ENCODE measurements around the gene MAP2K3.
"Not testable (repeated sequence)": the region's sequence is repeated elsewhere in the genome, so short reads cannot be mapped to it uniquely, and the experiment has no call there.

Gene MAP2K3

DNA sequence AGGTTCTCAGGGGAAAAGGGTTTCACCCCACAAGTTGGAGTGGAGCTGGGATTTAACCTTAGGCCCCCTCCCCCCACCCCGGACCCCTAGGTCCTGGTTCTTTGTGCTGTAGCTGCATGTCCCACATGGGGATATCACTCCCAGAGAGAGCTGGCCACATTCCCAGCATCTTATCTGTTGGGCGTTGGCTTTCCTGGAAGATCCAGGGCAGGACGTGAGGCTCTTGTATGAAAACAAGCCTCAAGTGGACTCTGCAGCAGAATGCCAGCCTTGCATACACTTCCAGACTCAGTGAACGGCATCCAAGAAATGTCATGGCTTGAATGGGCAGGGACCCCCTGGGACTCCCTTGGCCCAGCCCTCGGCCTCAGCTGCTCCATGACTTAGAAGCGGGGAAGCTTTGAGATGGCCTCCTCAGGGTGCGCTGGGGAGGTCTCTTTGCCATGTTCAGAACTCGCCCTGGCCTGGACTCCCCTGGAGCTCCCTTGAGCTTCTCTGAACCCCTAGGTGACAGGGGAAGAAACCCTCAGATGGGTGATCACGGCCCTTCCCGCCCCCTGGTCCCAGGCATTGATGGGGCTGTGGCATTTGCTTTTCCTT, 62.2 kb downstream of the MAP2K3 start:
- CTCF ChIA-PET; H3K9me3 ChIP-seq (ENCODE audit: control insufficient read depth, insufficient read depth, low read depth, low read length); POLR2A ChIA-PET; H3K4me1 ChIP-seq (ENCODE audit: control insufficient read depth, insufficient read depth, low read length); H3K27ac ChIP-seq (ENCODE audit: extremely low read depth, low read depth, low read length); H3K36me3 ChIP-seq (ENCODE audit: control insufficient read depth in 2 of 2, insufficient read depth in 1 of 2, low read length in 2 of 2); H3K4me3 ChIP-seq (ENCODE audit: low read depth, low read length): not testable (repeated sequence)
- peak; percentile 69 for TF ChIP-seq GLIS1 (tag by site-specific recombination; IDR thresholded peaks at IDR 0.05)

DNA sequence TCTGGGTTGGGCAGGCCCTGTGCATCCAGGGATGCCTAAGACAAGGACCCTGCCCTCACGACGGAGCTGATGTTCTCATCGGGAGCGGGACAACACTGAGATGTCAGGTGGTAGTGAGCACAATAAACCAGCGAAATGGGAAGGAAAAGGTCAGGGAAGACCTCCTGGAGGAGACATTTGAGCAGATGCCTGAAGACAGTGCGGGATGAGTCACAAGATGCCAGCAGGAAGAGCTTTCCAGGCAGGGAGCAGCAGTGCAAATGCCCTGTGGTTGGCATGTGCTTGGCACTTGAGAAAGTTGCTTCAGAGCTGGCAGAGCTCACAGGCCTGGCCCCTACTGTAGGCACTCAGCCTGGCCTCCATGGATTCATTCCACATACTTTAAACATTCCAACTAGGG, 63.1 kb downstream of the MAP2K3 start:
- peak; percentile 79 for TF ChIP-seq ZNF623 (tag by site-specific recombination; IDR thresholded peaks at IDR 0.05)
- H3K36me3 ChIP-seq (ENCODE audit: control insufficient read depth in 2 of 2, insufficient read depth in 1 of 2, low read length in 2 of 2); H3K4me1 ChIP-seq (ENCODE audit: control insufficient read depth, insufficient read depth, low read length); H3K27ac ChIP-seq (ENCODE audit: extremely low read depth, low read depth, low read length); POLR2A ChIA-PET; H3K9me3 ChIP-seq (ENCODE audit: control insufficient read depth, insufficient read depth, low read depth, low read length); H3K4me3 ChIP-seq (ENCODE audit: low read depth, low read length): not testable (repeated sequence)
- CTCF ChIA-PET, result interaction anchor here (0.6 kb wide), 1 partner anchor 69 kb away, joined by 3 read pairs; no protein-coding TSS in a partner anchor

DNA sequence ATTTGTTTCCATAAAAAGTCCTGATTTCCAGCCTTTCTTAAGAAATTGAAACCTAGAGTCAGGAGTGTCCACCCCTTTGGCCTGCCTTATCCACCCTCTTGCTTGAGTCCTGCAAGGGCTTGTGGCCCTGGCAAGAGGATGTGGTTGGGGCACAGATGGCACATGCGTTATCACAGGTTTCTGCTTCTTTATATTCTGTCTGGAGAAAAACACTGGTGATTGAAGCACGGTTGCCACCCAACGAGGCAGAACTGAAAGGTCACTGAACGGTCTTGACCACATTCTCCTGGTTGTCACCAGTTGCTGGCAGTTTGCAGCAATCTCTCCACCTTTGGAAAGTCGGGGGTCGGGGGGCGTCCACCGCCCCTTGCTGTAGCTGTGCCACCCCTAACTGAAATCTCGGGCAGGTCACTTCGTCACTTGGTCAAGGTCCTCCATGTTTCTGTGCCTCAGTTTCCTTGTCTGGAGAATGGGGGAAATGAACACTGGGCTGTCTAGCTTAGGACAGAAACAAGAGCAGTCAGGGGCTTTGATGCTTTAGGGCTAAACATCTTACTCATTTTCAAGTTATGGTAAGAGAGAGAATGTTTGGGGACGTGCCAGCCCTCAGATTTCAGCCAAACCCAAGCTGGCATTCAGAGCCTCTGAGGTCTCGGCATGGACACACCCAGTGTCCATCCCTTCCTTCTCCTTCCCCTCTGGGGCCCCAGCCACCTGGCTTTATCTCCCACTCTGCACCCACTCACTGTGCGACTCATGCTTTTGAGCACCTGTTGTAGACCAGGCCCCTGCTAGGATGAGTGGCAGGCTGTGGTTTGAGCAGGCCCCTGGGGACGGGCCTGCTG, 63.8 kb downstream of the MAP2K3 start:
- POLR2A ChIA-PET; H3K27ac ChIP-seq (ENCODE audit: extremely low read depth, low read depth, low read length); H3K4me1 ChIP-seq (ENCODE audit: control insufficient read depth, insufficient read depth, low read length); H3K9me3 ChIP-seq (ENCODE audit: control insufficient read depth, insufficient read depth, low read depth, low read length); H3K4me3 ChIP-seq (ENCODE audit: low read depth, low read length); H3K36me3 ChIP-seq (ENCODE audit: control insufficient read depth in 2 of 2, insufficient read depth in 1 of 2, low read length in 2 of 2): not testable (repeated sequence)
- CTCF ChIA-PET, result interaction anchor here (0.6 kb wide), 1 partner anchor 70 kb away, joined by 3 read pairs; no protein-coding TSS in a partner anchor

DNA sequence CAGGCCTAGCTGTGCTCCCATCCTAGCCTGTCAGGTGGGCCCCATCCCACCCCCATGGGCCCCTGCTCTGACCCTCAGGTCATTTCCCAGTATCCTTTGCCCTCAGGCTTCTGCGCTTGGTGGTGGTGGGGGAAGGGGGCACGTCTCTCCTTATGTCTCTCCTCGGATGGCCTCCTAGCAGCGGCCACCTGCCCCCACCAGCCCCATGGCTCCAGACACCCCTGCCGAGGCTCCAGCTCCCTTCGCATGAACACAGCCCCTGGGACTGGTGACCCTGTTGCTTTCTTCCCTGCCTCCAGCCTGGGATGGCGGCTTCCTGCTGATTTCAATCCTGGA, 64.4 kb downstream of the MAP2K3 start:
- H3K27ac ChIP-seq (ENCODE audit: extremely low read depth, low read depth, low read length); H3K9me3 ChIP-seq (ENCODE audit: control insufficient read depth, insufficient read depth, low read depth, low read length); POLR2A ChIA-PET; CTCF ChIA-PET; H3K4me3 ChIP-seq (ENCODE audit: low read depth, low read length); H3K4me1 ChIP-seq (ENCODE audit: control insufficient read depth, insufficient read depth, low read length); H3K36me3 ChIP-seq (ENCODE audit: control insufficient read depth in 2 of 2, insufficient read depth in 1 of 2, low read length in 2 of 2): not testable (repeated sequence)

DNA sequence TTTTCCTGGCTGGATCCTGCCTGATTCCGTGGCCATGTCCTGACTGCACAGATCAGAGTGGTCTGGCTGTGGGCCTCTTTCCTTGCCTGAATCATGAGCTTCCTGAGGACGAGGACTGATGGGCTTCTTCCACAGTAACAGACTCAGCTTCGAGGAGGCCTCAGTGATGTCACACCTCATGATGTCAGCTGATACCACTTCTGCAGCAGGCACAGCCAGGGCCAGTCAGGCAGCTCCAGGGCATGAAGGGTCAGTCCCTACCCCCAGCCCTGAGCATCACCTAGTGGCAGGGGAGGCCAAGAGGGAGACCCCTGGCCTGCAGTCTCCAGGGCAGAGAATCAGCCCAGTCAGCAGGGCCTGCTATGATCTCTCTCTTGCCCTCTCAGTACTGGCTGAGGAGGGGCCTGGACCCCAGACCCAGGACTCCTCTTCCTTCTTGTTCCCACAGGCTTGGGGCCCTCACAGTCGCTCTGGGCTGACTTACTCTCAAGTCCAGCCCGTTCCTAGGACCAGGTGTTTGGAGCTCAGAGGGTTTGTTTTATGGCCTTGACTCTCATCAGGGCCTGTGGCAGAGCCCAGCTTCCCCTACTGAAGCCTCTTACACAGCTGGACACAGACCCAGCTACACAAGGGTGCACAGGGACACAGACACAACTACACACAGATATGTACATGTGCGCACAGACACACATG, 65.0 kb downstream of the MAP2K3 start:
- H3K4me1 ChIP-seq (ENCODE audit: control insufficient read depth, insufficient read depth, low read length); CTCF ChIA-PET; POLR2A ChIA-PET: not testable (repeated sequence)

DNA sequence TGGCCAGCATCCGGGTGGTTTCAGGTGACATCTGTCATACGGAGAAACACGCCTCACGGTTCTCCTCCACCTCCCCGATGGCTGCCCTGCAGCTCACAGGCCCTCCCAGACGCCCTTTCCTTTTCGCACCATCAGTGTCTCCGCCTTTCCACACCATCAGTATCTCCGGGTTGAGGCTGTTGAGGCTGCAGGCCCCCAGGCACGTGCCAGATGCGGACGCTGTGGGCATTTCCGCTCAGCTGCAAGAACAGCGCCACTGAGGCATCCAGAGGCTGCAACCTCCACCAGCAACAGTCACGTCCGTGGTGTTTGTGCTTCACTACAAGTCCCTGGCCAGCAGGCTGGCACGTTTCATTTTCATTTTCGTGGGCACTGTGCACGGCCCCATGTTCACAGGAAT, 66.0 kb downstream of the MAP2K3 start:
- H3K4me1 ChIP-seq (ENCODE audit: control insufficient read depth, insufficient read depth, low read length); H3K9me3 ChIP-seq (ENCODE audit: control insufficient read depth, insufficient read depth, low read depth, low read length); CTCF ChIA-PET; H3K27ac ChIP-seq (ENCODE audit: extremely low read depth, low read depth, low read length); H3K4me3 ChIP-seq (ENCODE audit: low read depth, low read length); H3K36me3 ChIP-seq (ENCODE audit: control insufficient read depth in 2 of 2, insufficient read depth in 1 of 2, low read length in 2 of 2); POLR2A ChIA-PET: not testable (repeated sequence)

More for the DNA sequence above, 65.0 kb downstream of the MAP2K3 start:
- H3K36me3 ChIP-seq (ENCODE audit: control insufficient read depth in 2 of 2, insufficient read depth in 1 of 2, low read length in 2 of 2); H3K27ac ChIP-seq (ENCODE audit: extremely low read depth, low read depth, low read length); H3K4me3 ChIP-seq (ENCODE audit: low read depth, low read length); H3K9me3 ChIP-seq (ENCODE audit: control insufficient read depth, insufficient read depth, low read depth, low read length): not testable (repeated sequence)
- 0 out of 2 replicates have a peak, but pooled peaks have one; percentile 22 for TF ChIP-seq ZNF629 (tag by site-specific recombination; IDR thresholded peaks at IDR 0.05)
- TF ChIP-seq GLIS1 (tag by site-specific recombination; IDR thresholded peaks at IDR 0.05), result peak; percentile 89
- peak; percentile 38; the same call in 1 of the 2 replicates for TF ChIP-seq ZNF335 (tag by site-specific recombination; conservative IDR thresholded peaks at IDR 0.05)

DNA sequence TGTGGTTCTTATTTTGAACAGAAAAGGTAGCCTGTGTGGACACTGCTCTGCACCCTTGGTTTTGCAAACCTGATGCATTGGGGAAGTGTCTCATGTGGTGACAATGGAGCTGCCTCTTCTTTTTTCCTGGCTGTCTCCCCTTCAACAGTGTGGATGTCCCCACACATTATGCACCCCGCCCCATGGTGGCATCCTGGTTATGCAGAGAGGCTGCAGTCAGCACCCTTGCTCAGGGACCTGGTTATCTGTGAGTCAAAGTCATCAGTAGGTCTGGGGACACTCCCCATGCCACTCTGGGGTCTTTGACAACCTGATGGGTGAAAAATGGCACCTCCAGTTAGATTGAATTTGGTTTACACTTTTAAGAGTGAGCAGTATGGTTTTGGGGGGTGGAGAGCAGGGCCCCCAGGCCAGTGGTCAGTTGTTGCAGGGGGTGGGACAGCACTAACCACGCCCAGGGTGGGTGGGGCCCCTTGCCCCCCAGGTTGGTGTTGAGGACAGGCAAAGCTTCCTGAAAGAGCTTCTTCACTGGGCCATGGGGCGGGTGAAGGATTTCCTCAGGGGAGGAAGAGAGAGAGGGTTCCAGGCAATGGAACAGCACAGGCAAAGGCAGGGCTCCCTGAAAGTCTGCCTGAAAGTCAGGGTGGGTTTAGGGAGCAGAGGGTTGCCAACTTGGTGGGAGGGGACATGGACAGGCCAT, 67.0 kb downstream of the MAP2K3 start:
- no peaks in the 10 kb centered on the region for H3K36me3 ChIP-seq (ENCODE audit: control insufficient read depth in 2 of 2, insufficient read depth in 1 of 2, low read length in 2 of 2)
- POLR2A ChIA-PET, result no interaction called here
- H3K9me3 ChIP-seq (ENCODE audit: control insufficient read depth, insufficient read depth, low read depth, low read length), result no peaks in the 10 kb centered on the region
- H3K27ac ChIP-seq (ENCODE audit: extremely low read depth, low read depth, low read length), result no peak overlapping the region
- CTCF ChIA-PET, result no interaction called here
- no peak overlapping the region for H3K4me3 ChIP-seq (ENCODE audit: low read depth, low read length)
- no peaks in the 10 kb centered on the region for H3K4me1 ChIP-seq (ENCODE audit: control insufficient read depth, insufficient read depth, low read length)
- TF ChIP-seq ZNF510 (tag by site-specific recombination; IDR thresholded peaks at IDR 0.05; ENCODE audit: insufficient replicate concordance), result no peak
- TF ChIP-seq FEZF1 (tag by site-specific recombination; IDR thresholded peaks at IDR 0.05), result no peak
- TF ChIP-seq ZNF211 (tag by site-specific recombination; IDR thresholded peaks at IDR 0.05; ENCODE audit: low read depth), result no peak
- no peak for TF ChIP-seq ZSCAN16 (tag by site-specific recombination; IDR thresholded peaks at IDR 0.05)
- TF ChIP-seq ZNF561 (tag by site-specific recombination; IDR thresholded peaks at IDR 0.05; ENCODE audit: borderline replicate concordance), result no peak
- no peak for TF ChIP-seq ZFP41 (tag by site-specific recombination; IDR thresholded peaks at IDR 0.05; ENCODE audit: borderline replicate concordance)
- TF ChIP-seq ZNF112 (tag by site-specific recombination; IDR thresholded peaks at IDR 0.05), result no peak
- TF ChIP-seq BCL11A (tag by site-specific recombination; IDR thresholded peaks at IDR 0.05; ENCODE audit: low read depth), result no peak
- TF ChIP-seq MZF1 (tag by site-specific recombination; IDR thresholded peaks at IDR 0.05; ENCODE audit: borderline replicate concordance), result no peak
- TF ChIP-seq ZFP37 (tag by site-specific recombination; IDR thresholded peaks at IDR 0.05), result no peak
- TF ChIP-seq ZNF548 (tag by site-specific recombination; IDR thresholded peaks at IDR 0.05), result no peak
- TF ChIP-seq ZIC2 (tag by site-specific recombination; IDR thresholded peaks at IDR 0.05), result no peak

Measured in HEK293 (cell line).